ENCODE results near the gene C16orf90.
"Not testable (repeated sequence)": the region's sequence is repeated elsewhere in the genome, so short reads cannot be mapped to it uniquely, and the experiment has no call there.

C16orf90 gene, protein sequence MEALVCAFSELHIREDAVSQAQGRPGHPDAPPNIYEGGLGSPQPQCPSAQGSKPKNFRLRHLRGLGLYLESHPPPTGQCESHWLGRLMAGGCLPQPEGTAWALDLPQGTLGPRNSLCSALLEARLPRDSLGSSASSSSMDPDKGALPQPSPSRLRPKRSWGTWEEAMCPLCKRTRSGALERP

GRCh38 chr16:3495176-3495575, at the start of gene C16orf90:
Gene C16orf90, minus strand, starts transcription at chr16:3495489. Its CDS starts 68 bp downstream, at chr16:3495421.
- DNase-seq (ENCODE audit: low spot score in 2 of 2) (no peak), ATAC-seq (no peak)
- H3K36me3 Mint-ChIP-seq, result peaks cover 5% of the 10 kb centered on the region
- H3K4me1 Mint-ChIP-seq, result peaks cover 14% of the 10 kb centered on the region
- H3K4me3 Mint-ChIP-seq, result no peak within 1 kb of the TSS
- no peaks in the 10 kb centered on the region for H3K9me3 Mint-ChIP-seq
- H3K27ac Mint-ChIP-seq, result no peak within 1 kb of the TSS

- Mint-ChIP-seq H3K4me3 (no peak overlapping the region), H3K36me3 (peaks cover 60% of the 10 kb centered on the region), H3K27ac (peak overlapping the region; percentile 74), H3K9me3 (no peaks in the 10 kb centered on the region), H3K4me1 (peaks cover 5% of the 10 kb centered on the region)
- ATAC-seq, result no peak
- DNase-seq (ENCODE audit: low spot score in 2 of 2), result no peak
Observed at GRCh38 chr16:3542601-3543373, 47.5 kb upstream of the C16orf90 start.

GRCh38 chr16:3541527-3542155, 46.4 kb upstream of the C16orf90 start:
- DNase-seq (ENCODE audit: low spot score in 2 of 2) (no peak), ATAC-seq (peak; percentile 21)
- no peaks in the 10 kb centered on the region for H3K4me1 Mint-ChIP-seq
- no peaks in the 10 kb centered on the region for H3K9me3 Mint-ChIP-seq
- peak overlapping the region; percentile 74 for H3K27ac Mint-ChIP-seq
- no peak overlapping the region for H3K4me3 Mint-ChIP-seq
- peaks cover 52% of the 10 kb centered on the region for H3K36me3 Mint-ChIP-seq

DNA sequence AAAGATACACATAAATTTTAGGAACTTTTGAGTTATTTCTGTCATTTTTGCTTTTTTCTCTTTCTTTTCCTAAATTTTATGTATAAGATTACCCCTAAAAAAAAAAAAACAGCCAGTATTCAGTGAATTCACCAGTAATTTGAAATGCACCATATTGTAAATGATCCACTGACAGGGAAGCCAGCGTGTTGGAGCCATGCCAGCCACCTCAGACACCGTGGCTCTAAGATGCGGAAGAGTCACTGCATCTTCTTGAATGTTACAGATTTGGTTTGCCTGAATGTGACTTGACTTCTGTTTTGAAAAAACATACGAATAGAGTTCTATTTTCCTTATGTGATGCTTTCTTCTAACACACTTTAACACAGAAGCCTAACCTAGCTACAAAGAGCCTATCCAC, 42.9 kb upstream of the C16orf90 start:
- Mint-ChIP-seq H3K4me1 (peaks cover 17% of the 10 kb centered on the region), H3K36me3 (peaks cover 43% of the 10 kb centered on the region), H3K27ac (no peak overlapping the region), H3K4me3 (no peak overlapping the region), H3K9me3 (no peaks in the 10 kb centered on the region)
- no peak for DNase-seq (ENCODE audit: low spot score in 2 of 2)
- no peak for ATAC-seq

DNA sequence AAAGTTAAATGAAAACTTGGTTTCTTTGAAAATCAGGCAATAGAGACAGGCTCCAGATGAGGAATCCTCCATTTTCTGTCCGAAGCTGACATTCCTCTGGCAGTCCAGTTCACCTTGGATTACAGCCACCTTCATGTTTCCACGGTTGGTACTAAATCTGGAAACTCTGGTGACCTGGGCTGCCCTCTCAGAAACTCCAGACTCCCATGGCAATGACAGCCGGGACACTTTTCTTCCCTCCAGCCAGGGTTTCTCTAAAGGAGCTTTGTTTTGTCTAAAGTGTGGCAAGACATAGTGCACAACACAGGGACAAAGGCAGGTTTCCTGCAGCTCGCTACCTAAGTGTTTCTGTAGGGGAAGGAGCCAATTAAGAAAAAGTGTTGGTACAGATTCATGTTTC, 41.6 kb upstream of the C16orf90 start:
- Mint-ChIP-seq H3K4me3 (no peak overlapping the region), H3K9me3 (no peaks in the 10 kb centered on the region), H3K27ac (peak overlapping the region; percentile 63), H3K36me3 (peaks cover 51% of the 10 kb centered on the region), H3K4me1 (peaks cover 17% of the 10 kb centered on the region)
- ATAC-seq (no peak), DNase-seq (ENCODE audit: low spot score in 2 of 2) (no peak)

DNA sequence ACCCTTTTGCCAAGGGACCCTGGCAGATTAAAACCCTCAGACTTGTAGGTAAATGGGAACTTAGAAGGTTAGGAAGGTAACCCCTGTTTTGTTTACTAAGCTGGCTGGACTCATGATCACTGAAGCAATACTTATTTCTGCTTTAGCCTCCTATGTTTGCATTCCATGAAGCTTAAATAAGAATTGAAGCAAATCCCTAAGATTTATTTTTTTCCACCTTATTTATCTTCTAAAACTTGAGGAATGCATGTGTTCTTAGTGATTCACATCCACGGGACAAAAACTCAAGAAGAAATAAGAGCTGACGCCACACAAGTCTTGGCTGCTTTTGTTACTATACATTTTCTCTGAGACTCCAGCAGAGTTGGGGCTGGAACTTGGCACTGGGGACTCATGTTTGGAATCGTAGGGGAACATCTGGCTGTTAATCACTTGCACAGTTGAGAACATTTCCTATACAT, 41.0 kb upstream of the C16orf90 start:
- Mint-ChIP-seq H3K4me3 (no peak overlapping the region), H3K36me3 (peaks cover 51% of the 10 kb centered on the region), H3K9me3 (no peaks in the 10 kb centered on the region), H3K4me1 (peaks cover 17% of the 10 kb centered on the region), H3K27ac (peak overlapping the region; percentile 83)
- DNase-seq (ENCODE audit: low spot score in 2 of 2), result no peak
- no peak for ATAC-seq

- Mint-ChIP-seq H3K36me3 (peaks cover 37% of the 10 kb centered on the region), H3K27ac (peak overlapping the region; percentile 83), H3K4me3 (no peak overlapping the region), H3K4me1 (peaks cover 17% of the 10 kb centered on the region), H3K9me3 (no peaks in the 10 kb centered on the region)
- ATAC-seq (no peak), DNase-seq (ENCODE audit: low spot score in 2 of 2) (no peak)
Observed at GRCh38 chr16:3534126-3534525, 38.8 kb upstream of the C16orf90 start.

DNA sequence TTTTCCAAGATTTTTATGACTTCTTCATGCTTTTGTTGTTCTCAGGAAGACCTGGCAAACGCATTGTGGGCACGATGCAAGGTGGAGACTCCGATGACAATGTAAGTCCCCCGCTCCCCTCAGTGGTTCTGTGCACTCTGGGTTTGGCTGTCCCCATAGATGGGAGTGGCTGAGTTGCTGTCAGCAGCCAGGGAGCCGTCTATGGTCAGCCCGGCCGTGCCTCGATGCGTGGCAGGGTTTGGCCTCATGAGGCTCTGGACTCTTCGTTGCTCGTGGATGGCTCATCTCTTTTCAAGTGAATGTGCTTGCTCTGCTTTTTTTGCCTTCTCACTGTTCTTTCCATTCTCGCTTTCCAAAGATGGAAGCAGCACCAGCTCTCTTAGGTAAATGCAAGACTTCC, 37.5 kb upstream of the C16orf90 start:
- peak overlapping the region; percentile 83 for H3K27ac Mint-ChIP-seq

GRCh38 chr16:3530371-3530914, 35.2 kb upstream of the C16orf90 start:
- Mint-ChIP-seq H3K36me3 (peaks cover 31% of the 10 kb centered on the region), H3K9me3 (no peaks in the 10 kb centered on the region), H3K4me3 (no peak overlapping the region), H3K27ac (no peak overlapping the region), H3K4me1 (peaks cover 30% of the 10 kb centered on the region)
- DNase-seq (ENCODE audit: low spot score in 2 of 2) (no peak), ATAC-seq (no peak)

More for the DNA sequence above, 37.5 kb upstream of the C16orf90 start:
- H3K4me3 Mint-ChIP-seq, result no peak overlapping the region
- no peaks in the 10 kb centered on the region for H3K9me3 Mint-ChIP-seq
- peaks cover 37% of the 10 kb centered on the region for H3K36me3 Mint-ChIP-seq
- H3K4me1 Mint-ChIP-seq, result peaks cover 24% of the 10 kb centered on the region
- DNase-seq (ENCODE audit: low spot score in 2 of 2), result no peak
- no peak for ATAC-seq

- DNase-seq (ENCODE audit: low spot score in 2 of 2) (no peak), ATAC-seq (no peak)
- Mint-ChIP-seq H3K27ac (no peak overlapping the region), H3K4me1 (peaks cover 18% of the 10 kb centered on the region), H3K4me3 (no peak overlapping the region), H3K36me3 (peaks cover 29% of the 10 kb centered on the region), H3K9me3 (no peaks in the 10 kb centered on the region)
Observed at GRCh38 chr16:3529175-3529574, 33.9 kb upstream of the C16orf90 start.

- peaks cover 29% of the 10 kb centered on the region for H3K36me3 Mint-ChIP-seq
- peak; percentile 13 for ATAC-seq
- no peak overlapping the region for H3K27ac Mint-ChIP-seq
Observed at GRCh38 chr16:3528406-3528805, 33.1 kb upstream of the C16orf90 start.

GRCh38 chr16:3527216-3527829, 32.0 kb upstream of the C16orf90 start:
- H3K9me3 Mint-ChIP-seq, ATAC-seq, H3K4me3 Mint-ChIP-seq, H3K27ac Mint-ChIP-seq: not testable (repeated sequence)
- DNase-seq (ENCODE audit: low spot score in 2 of 2), result peak; percentile 40 to 78
- Mint-ChIP-seq H3K36me3 (peaks cover 30% of the 10 kb centered on the region), H3K4me1 (peaks cover 13% of the 10 kb centered on the region)

More at GRCh38 chr16:3528406-3528805, 33.1 kb upstream of the C16orf90 start:
- Mint-ChIP-seq H3K4me1 (peaks cover 13% of the 10 kb centered on the region), H3K4me3 (no peak overlapping the region), H3K9me3 (no peaks in the 10 kb centered on the region)
- no peak for DNase-seq (ENCODE audit: low spot score in 2 of 2)

- H3K36me3 Mint-ChIP-seq, result peaks cover 17% of the 10 kb centered on the region
- H3K4me3 Mint-ChIP-seq, result no peak overlapping the region
- no peaks in the 10 kb centered on the region for H3K9me3 Mint-ChIP-seq
- DNase-seq (ENCODE audit: low spot score in 2 of 2) (no peak), ATAC-seq (no peak)
- peak overlapping the region; percentile 30 for H3K27ac Mint-ChIP-seq
- H3K4me1 Mint-ChIP-seq, result peaks cover 13% of the 10 kb centered on the region
Observed at GRCh38 chr16:3525951-3526350, 30.7 kb upstream of the C16orf90 start.

DNA sequence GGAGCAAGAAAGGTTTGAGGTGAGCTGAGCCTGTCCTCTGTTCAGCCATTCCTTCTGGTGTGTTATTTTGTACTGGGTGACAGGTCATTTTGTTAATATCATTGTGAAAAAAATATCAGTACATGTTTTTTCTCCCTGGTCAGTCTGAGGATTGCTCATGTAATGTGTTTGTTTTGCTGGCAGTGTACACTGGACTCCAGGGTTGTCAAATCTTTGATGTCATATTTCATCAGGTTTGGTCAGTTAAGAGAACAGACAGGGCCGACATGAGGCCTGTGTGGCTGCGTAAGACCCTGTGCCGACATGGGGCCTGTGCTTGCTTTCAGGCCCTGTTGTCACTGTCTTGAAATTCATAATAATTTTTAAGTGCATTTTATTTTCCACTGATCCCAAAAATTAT, 28.0 kb upstream of the C16orf90 start:
- H3K4me1 Mint-ChIP-seq, result peaks cover 11% of the 10 kb centered on the region
- peaks cover 28% of the 10 kb centered on the region for H3K36me3 Mint-ChIP-seq
- H3K9me3 Mint-ChIP-seq, result no peaks in the 10 kb centered on the region
- H3K27ac Mint-ChIP-seq, result no peak overlapping the region
- DNase-seq (ENCODE audit: low spot score in 2 of 2), result no peak
- H3K4me3 Mint-ChIP-seq, result no peak overlapping the region
- ATAC-seq, result no peak

- Mint-ChIP-seq H3K27ac (no peak overlapping the region), H3K36me3 (peaks cover 46% of the 10 kb centered on the region)
Observed at GRCh38 chr16:3520841-3521240, 25.6 kb upstream of the C16orf90 start.

More at GRCh38 chr16:3520841-3521240, 25.6 kb upstream of the C16orf90 start:
- DNase-seq (ENCODE audit: low spot score in 2 of 2) (no peak), ATAC-seq (no peak)
- Mint-ChIP-seq H3K4me3 (no peak overlapping the region), H3K4me1 (no peaks in the 10 kb centered on the region), H3K9me3 (no peaks in the 10 kb centered on the region)
